ENCODE results near the gene INIP.
A peak's percentile ranks its signal among the peaks of the same experiment; 100 is the strongest.
"Not testable (repeated sequence)": the region's sequence is repeated elsewhere in the genome, so short reads cannot be mapped to it uniquely, and the experiment has no call there.

The INIP gene

GRCh38 chr9:112734892-112735291, 17.0 kb upstream of the INIP start:
- DNase-seq: no peak

GRCh38 chr9:112731971-112732370, 14.1 kb upstream of the INIP start:
- DNase-seq: no peak

GRCh38 chr9:112728401-112728800, 10.5 kb upstream of the INIP start:
- DNase-seq: no peak

GRCh38 chr9:112726428-112726827, 8.5 kb upstream of the INIP start:
- no peak for DNase-seq

- no peak for DNase-seq
These were observed 8.0 kb upstream of the INIP start for GRCh38 chr9:112725961-112726360.

- not testable (repeated sequence) for DNase-seq
These were observed 4.8 kb upstream of the INIP start for GRCh38 chr9:112722749-112723148.

GRCh38 chr9:112720113-112720780, 2.3 kb upstream of the INIP start:
- DNase-seq: no peak

GRCh38 chr9:112719696-112720095, 1.8 kb upstream of the INIP start:
- no peak for DNase-seq

- DNase-seq: no peak
These were observed 1.3 kb upstream of the INIP start for GRCh38 chr9:112719241-112719691.

- no peak for DNase-seq
These were observed 5.2 kb downstream of the INIP start for GRCh38 chr9:112712678-112713077.

- peak; percentile 66 for DNase-seq
These were observed 6.7 kb downstream of the INIP start for GRCh38 chr9:112711050-112711689.

GRCh38 chr9:112705768-112706427, 12.0 kb downstream of the INIP start:
- DNase-seq: peak; percentile 56

GRCh38 chr9:112703304-112703703, 14.6 kb downstream of the INIP start:
- no peak for DNase-seq

- DNase-seq: no peak
These were observed 17.8 kb downstream of the INIP start for GRCh38 chr9:112700085-112700484.

GRCh38 chr9:112699230-112699629, 18.7 kb downstream of the INIP start:
- no peak for DNase-seq

- DNase-seq: no peak
These were observed 21.5 kb downstream of the INIP start for GRCh38 chr9:112696461-112696860.

GRCh38 chr9:112694706-112695555, 23.0 kb downstream of the INIP start:
- no peak for DNase-seq

GRCh38 chr9:112689161-112689740, 28.7 kb downstream of the INIP start:
- DNase-seq: no peak

- DNase-seq: no peak
These were observed 37.0 kb downstream of the INIP start for GRCh38 chr9:112680731-112681402.

GRCh38 chr9:112677040-112677439, 40.9 kb downstream of the INIP start:
- DNase-seq: no peak

- DNase-seq: not testable (repeated sequence)
These were observed 44.7 kb downstream of the INIP start for GRCh38 chr9:112673221-112673620.

GRCh38 chr9:112670991-112671625, 46.8 kb downstream of the INIP start:
- DNase-seq: no peak
